Femur (tissue), 1 donor: ENCODE results near the gene OR5B21.

ENCODE experiments used
- DNase-seq: peaks from one replicate; pipeline ENCODE4 v3.0.0-alpha.2; 2017

The OR5B21 gene

DNA sequence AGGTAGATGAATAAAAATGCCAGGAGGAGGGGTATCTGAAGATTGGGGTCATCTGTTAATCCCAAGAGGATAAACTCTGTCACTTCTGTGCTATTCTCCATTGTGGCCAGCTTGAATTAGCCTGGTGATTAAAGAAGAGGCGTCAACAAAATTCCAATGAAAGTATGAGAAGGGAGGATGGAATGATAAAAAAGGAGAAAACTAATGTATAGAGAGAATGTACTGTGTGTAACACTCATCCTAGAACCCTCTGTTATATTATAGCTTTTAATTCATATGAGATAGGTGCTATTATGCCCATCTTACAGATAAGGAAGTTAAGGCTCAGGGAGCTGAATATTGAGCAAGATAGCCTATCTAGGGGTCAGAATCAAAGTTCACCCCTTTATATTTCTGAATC, at the start of gene OR5B21:
Gene OR5B21 (minus strand): TSS at position 101 of the 400 bp plus-strand sequence. CDS start 0 bp downstream, at position 101.
- DNase-seq = no peak

DNA sequence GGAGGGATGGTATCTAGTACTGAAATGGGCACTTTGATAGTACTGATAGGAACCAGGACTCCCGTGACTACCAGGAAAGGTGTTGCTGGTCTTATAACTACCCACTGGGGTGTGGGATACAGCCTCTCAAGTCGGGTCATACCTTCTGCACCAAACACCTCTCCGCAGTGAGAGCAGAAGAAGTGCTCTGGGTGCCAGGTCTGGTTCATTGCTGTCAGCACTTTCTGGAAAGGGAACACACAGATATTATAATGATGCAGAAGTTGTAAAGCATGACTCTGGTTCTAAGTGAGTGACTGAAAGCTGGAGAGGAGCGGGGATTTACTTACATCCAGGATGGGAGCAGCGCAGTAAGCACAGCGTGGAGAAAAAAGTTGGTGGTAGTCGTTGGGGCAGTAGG, 41.7 kb upstream of the OR5B21 start:
- no peak for DNase-seq

DNA sequence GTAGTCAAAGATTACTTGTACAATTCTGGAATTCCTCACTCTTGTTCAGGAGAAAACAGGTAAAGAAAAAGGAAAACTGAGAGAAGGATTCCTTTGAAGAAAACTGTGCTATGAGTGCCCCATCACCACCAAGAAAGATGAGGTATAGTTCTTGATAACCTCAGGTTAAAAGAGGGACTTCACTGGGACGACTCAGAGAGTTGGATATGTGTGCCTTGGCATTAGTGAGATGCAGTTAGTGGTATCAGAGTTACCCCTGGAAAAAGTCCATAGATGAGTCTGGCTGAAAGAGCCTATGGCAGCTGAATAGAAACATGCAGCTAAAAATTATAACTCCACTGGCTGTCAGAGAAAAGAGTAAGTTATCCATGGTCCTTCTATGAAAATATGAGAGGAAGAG, 38.9 kb upstream of the OR5B21 start:
- no peak for DNase-seq

DNA sequence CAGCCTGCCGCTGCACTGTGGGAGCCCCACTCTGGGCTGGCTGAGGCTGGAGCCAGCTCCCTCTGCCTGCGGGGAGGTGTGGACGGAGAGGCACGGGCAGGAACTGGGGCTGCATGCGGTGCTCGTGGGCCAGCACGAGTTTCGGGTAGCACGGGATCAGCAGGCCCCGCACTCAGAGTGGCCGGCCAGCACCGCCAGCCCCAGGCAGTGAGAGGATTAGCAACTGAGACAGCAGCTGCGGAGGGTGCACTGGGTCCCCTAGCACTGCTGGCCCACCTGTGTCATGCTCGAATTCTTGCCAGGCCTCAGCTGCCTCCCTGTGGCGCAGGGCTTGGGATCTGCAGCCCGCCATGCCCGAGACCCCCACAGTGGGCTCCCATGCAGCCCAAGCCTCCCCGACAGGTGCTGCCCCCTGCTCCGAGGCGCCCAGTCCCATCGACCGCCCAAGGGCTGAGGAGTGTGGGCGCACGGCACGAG, 24.0 kb upstream of the OR5B21 start:
- DNase-seq = no peak

DNA sequence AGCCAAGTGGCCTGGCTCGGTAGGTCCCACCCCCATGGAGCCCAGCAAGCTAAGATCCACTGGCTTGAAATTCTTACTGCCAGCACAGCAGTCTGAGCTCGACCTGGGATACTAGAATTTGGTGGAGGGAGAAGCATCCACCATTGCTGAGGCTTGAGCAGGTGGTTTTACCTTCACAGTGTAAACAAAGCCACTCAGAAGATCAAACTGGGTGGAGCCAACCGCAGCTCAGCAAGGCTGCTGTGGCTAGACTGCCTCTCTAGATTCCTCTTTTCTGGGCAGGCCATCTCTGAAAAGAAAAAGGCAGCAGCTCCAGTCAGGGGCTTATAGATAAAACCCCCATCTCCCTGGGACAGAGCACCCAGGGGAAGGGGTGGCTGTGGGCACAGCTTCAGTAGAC, 22.3 kb upstream of the OR5B21 start:
- DNase-seq = no peak

DNA sequence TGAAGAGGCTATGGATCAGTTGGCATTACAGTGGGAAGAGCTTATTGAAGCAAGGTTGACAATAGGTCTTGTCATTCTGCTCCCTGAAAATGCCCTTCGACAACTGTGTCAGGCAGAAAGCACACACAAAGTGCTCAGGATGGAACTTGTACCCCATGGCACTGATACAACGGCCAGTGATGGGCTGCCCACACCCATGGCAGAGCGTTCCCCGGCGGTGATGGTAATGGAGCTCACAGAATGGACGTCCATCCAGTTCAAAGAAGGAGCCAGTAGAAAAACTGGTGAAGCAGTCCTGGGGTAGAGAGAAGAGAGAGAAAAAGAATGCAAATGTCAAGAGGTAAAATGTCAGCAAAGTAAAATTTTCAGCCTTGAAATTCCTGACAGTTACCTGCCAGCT, 19.5 kb upstream of the OR5B21 start:
- no peak for DNase-seq

DNA sequence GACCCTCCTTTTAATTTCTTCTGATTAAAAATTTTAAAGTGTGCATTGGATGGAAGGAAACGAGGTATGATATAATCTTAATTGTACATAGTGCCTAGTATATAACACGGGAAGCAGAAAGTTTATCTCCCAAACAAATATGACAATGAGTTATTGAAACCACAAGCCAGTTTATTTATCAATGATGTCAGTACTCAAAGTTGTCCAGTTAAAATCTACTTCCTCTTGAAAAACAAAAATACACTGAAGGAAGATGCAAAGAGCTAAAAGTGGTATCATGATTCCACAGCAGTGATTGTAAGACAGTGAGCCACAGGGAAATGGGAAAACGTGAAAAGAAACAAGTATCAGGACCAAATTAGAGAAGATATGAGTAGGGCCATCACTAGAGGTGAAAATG, 18.8 kb upstream of the OR5B21 start:
- DNase-seq = no peak

DNA sequence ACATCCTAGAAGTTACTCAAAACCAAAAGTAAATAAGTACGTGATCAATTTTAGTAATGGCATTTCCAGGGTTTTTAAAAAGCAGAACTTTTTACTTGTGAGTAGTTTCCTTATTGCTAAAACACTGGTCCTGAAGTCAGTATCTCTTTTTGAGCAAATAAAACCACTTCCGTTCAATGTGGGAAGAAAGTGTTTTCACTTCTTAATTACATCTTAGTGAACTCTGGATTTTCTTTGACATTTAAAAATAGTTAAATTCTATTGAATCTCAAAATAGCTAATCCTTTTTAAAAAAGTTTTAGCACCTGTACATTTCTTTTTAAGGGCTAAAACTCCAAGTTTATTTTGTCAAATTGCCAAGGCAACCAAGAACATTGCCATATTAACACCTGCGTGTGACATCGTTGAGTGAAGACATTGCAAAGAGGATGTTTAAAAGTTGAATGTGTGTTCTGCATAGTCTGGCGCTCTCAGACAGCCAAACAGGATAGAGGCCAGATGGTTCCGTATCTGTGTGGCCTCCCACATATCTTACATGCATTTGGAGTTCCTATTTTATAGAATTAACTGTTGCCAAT, 17.2 kb upstream of the OR5B21 start:
- no peak for DNase-seq

DNA sequence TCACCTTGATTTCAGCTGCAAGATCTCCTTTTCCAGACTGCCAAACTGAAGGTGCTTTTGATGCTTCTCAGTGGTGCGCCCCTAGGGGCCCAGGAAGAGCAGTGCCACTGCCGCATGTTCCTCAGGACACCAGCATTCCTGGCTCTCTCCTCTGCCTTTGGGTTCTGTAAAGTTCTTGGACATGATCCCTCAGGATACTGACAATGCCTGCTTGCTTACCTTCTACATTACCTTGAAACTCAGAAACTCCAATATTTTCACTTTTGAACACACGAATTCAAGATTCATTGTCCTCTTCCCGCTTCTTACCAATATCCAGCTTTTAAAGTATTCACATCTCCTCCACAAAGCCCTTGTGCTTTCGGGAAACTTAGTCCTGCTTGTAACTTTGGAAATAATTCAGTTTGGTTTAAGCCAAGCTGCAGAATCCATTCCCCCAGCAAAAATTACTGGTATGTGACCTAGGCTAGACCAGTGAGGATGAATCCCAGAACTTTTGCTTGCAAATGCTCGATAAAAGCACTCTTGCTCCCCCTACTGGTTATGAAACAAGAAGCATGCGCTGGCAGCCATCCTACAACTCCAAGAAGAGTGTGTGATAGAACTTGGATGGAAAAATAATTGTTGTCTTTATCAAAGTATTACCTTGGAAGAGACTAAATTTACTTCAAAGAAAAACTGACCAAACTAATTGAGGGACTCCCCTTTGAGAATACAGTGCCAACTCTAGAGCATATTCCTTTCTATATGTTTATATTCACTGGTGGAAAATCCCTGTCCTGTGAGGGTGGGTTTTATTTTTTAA, 16.5 kb upstream of the OR5B21 start:
- peak; percentile 72 for DNase-seq

DNA sequence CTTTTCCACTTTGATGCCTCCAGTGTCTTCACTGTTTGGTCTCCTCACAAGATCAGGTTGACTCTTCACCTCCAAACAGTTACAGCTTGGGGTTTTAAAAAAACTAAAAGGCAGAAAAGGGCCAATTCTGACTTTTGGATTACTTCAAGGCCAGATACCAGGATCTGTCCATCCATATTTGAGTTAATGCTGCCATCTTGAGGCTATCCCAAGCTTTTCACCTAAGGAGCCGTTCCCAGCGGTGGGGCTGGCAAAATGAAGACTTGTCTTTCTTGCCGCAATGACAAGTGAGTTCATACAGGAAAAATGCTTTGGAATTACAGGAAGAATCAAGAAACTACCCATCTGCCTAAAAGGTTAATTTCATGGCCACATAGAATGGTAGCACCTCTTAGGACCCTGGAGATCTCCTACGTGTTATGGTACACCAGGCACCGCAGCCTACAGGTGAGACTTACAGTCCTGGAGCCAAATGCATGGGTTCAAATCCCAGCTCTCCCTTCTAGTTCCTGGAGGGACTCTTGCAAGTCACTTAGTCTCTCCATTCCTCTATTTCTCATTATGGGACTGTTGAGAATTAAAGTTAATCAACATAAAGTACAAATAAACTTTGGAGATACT, 6.0 kb upstream of the OR5B21 start:
- no peak for DNase-seq

DNA sequence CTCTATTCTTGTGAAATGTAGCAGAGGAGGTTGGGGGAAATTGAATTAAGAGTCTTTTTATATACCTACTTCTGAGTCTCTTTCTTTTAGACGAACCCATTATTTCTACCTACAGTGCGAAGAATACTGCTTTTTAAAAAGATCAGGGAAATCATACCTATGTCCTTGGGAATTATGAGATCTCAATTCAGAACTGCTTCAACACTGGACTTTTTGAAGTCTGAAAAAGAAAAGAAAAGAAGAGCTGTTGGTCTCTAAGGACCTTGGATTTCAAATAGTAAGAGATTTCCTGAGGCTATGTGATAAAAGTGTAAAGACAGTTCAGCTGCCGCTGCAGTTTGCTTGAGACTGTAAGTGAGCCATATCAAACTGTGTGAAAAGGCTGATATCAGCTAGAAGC, 3.7 kb upstream of the OR5B21 start:
- no peak for DNase-seq

DNA sequence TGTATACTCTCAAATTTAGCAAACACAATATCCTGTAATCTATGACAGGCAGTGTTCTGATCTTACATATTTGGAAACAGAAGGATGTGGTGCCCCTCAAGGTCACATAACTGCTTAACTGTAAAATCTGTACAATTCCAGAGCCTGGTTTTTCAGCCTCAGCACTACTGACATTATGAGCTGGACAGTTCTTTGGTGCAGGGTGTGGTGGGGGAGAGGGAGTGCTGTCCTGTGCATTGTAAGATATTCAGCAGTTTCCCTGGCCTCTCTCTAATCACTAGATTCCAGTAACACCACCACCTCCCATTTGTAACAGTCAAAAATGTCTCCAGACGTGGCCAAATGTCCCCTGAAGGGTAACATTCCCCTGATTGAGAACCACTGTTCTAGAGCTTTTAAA, 1.8 kb upstream of the OR5B21 start:
- DNase-seq = no peak

DNA sequence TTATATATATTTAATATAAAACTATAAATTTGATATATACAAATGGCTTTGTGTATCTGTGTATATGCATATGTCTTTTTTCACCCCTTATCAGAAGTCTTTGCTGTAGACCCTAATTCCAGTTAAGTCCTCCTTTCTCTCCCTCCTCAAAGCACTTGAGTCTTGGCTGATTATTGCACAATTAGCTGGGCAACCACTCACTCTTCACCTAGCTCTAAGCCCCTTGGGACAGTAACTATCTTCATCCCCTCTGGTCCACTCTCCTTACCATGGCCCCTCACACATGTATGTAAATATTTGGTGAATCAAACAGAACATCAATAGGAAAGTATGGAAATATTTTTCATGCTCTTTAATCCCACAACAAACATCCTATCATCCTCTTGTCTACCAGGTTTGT, 909 bp upstream of the OR5B21 start:
- no peak for DNase-seq

DNA sequence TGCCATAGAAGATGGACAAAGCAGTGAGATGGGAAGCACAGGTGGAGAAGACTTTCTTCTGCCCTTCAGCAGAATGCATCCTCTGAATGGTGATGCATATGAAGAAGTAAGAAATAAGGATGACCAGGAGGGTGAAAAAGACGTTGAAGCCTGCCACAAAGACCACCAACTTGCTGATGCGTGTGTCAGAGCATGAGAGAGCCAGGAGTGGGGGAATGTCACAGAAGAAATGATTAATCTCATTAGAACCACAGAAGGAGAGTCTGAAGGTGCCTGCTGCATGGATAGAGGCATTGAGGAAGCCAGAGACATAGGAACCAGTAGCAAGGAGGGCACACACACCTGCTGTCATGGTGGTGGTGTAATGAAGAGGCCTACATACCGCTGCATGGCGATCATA, 550 bp downstream of the OR5B21 start:
- no peak for DNase-seq

DNA sequence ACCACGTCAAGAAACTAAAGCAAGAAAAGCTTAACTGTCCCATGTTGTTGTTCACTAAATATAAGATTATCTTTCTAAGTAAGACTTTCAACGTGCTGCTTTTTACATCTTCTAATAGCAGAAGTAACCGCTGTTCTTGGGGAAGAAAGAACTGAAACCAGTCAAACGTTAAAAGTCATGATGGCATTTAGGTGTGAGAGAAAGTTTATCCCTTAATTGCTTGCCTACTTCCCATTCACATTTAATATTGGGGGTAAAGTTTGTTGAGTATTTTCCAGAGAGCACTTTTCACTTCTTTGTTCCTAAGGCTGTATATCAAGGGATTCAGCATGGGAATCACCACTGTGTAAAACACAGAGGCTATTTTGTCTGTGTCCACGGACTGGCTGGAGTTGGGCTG, 970 bp downstream of the OR5B21 start:
- no peak for DNase-seq

DNA sequence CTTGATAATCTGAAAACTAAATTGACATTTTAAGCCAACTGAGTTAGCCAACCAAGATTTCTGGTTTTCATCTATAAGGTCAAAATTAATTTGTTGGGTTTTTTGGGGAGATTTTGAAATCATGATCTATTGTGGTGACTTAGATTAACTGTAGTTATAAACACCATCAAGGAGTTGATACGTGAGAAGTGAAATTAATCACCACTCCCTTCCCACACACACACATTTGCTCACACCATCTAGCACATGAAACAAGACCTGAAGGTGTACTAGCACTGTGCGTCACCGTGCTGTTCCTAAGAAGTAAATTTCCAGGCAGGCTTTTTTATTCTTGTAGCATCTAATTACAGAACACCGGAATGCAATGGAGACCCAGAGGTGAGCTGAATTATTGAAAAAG, 2.1 kb downstream of the OR5B21 start:
- DNase-seq = no peak

DNA sequence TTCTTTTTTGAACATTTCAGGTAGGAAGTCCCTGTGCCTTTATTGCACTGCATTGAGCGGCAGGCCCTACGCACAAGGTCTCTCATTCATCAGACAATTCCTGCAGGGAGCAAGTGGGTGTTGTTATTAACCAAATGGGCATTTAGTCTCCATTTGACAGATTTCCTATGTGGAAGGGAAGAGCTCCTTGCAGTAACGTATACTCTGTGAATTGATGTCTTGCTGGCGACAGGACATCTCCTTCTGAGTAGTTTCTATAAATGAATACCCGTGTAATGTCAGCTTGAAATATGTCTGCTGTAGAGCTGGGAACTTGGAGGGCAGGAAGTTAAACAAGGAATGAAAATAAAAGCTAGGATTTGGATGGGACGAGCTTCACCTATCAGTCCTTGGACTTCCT, 3.7 kb downstream of the OR5B21 start:
- DNase-seq = no peak

DNA sequence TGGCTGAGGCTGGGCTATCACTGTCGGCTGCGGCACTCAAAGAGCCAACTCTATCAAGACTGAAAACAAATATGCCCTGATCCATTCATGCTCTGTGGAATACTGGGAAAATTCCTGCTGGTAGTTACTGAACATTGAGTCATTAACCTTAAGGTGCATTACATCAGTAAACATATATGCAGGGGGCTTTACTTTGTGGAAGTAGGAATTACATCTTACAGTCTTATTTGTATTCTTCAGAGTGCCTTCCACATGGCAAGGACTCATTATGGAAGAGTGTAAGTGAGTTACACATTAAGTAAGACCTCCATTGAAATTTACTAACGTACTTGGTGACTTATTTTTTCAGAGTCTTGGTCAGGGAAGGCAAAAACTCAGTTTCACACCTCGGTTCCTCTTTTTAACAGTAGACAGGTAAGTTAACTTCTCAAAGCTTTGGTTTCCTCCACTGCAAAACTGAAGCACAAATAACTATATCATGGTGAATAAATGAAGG, 4.5 kb downstream of the OR5B21 start:
- DNase-seq = no peak

DNA sequence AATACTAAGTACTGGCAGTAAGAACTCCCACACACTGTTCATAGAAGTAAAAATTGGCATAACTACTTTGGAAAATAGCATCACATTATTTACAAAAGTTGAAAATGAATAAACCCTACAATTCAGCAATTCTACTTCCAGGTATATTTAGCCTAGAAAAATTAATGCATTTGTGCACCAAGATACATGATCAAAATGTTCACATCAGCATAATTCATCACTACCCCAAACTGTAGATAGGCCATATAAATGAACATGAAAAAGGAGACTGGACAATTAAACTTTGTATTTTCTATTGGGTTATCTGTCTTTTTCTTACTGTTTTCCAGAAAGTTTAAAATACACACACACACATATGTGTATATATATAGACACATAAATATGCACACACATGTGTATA, 5.9 kb downstream of the OR5B21 start:
- no peak for DNase-seq

DNA sequence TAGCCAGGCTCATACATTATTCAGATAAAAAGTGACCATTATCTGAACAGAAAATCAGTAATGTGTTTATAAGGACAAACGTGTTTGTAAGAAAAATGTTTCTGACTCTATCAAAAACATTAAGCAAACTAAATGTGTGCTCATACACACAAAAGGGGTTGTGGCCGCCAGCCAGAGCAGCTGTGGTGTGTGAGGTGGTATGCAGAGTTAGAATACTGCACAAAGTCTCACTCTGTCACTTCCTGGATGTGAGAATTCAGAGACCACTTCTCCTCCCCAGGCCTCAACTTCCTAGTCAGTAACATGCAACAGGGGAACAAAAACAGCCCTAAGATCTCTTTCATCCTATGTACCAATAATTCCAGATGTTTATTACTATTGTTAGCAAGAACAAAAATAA, 9.4 kb downstream of the OR5B21 start:
- DNase-seq = peak; percentile 19

DNA sequence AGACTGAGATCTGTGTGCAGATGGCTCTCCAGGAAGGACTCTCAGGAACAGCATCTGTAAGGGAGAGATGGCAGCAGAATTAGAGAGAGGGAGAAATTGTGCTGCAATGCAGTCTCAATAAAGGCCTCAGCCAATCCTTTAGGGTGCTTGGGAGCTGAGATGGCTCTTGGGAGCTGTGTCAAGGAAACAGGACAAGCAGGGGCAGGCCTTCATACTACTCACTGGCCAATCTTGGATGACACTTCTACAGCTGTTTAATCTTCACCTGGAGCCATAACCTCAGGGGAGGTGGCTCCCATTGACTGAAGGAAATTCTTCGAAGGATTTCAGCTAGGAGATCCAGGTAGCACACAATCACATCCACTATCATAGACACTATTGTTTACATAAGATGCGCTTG, 10.0 kb downstream of the OR5B21 start:
- DNase-seq = no peak

DNA sequence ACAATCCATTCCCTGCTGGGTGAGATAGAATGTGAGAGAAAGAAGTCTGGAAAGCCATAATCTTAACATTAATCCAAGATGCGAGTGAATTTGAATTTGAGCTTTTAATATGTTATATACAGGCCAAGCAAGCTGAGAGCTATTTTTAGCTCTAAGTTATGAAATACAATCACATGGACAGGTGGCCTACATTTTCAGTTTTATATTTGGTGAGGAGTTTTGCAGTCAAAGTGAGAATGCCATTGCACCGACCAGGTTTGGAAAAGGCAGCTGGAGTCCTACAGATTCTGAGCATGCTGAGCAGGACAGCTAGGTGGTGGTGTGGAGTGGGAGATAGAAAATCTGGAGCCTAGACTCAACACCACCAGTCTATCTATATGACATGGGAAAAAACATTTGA, 12.0 kb downstream of the OR5B21 start:
- DNase-seq = no peak

DNA sequence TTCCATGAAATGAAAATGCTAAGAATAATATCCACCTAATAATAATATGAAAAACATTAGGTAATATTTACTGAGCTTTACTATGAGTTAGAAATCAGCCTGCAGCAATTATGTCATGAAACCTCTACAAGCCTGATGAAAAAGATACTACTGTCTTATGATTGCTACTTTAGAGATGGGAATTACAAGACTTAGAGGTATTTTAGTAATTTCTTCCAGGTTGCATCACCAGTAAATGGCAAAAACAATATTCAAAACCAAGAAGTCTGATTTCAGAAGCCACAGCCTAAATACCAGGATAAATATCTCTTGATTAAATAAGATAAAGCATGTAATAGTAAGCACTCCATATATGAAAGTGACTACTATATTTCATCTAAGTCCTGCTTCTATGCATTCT, 13.8 kb downstream of the OR5B21 start:
- no peak for DNase-seq

DNA sequence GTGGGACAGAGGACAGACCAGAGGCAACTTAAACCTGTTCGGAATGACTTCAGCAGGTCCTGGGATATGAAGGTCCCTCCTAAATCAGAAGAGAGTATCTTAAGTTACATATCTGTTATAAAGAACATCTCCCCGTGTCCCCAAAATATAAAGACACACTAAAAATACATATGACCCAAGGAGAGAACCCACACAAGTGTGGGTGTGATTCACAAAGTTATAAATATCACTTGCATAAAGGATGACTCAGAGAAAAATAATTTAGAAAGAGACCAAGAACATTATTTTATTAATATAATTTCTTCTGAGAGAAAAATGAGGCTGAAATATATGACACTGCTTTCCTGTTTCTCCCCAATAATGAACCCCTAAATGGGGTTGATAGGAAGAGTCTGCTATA, 14.2 kb downstream of the OR5B21 start:
- no peak for DNase-seq
